G401 (cell line): ENCODE measurements around the gene SRSF1. TPM values are rescaled to one million over a fixed set of nuclear protein-coding genes. Genes with fewer than 3 reads are reported as not detected.
A peak's percentile ranks its signal among the peaks of the same experiment; 100 is the strongest.
"Not testable (repeated sequence)": the region's sequence is repeated elsewhere in the genome, so short reads cannot be mapped to it uniquely, and the experiment has no call there.

Source experiments
- DNase-seq: peaks from one replicate; pipeline ENCODE4 v3.0.0-alpha.2; 2015; ENCODE audit warnings: low spot score
- in situ Hi-C: cut with HindIII; loops from 2 replicates; pipeline ENCODE4 v1.10.0; 2016; ENCODE audit warnings: low sequenced_read_pairs, mixed read lengths
- total RNA-seq: library from RNA; depleted of rRNA; stranded (reverse); fragments of >200 nt; shearing (Covaris generic); gene quantifications from 2 replicates; pipeline ENCODE4 v1.2.3, GENCODE V29; 2014

The SRSF1 gene
- total RNA-seq, 1 experiment from 2014 or later, result 585 TPM

- DNase-seq, result no peak
- in situ Hi-C loops, result no loop called here
These were observed 32.0 kb downstream of the SRSF1 start for GRCh38 chr17:57975044-57975443.

- DNase-seq, in situ Hi-C loops: not testable (repeated sequence)
These were observed 32.8 kb downstream of the SRSF1 start for GRCh38 chr17:57974053-57974824.

- in situ Hi-C loops, result no loop called here
- DNase-seq, result no peak
These were observed 34.9 kb downstream of the SRSF1 start for GRCh38 chr17:57972151-57972550.

- in situ Hi-C loops, result no loop called here
These were observed 35.5 kb downstream of the SRSF1 start for GRCh38 chr17:57971572-57971971.

GRCh38 chr17:57970710-57971109 lies 36.3 kb downstream of the SRSF1 start:
- no peak for DNase-seq
- in situ Hi-C loops, result no loop called here

More at GRCh38 chr17:57971572-57971971, 35.5 kb downstream of the SRSF1 start:
- no peak for DNase-seq

GRCh38 chr17:57968456-57968855 lies 38.6 kb downstream of the SRSF1 start:
- in situ Hi-C loops, result no loop called here
- DNase-seq, result no peak

GRCh38 chr17:57966875-57967274 lies 40.2 kb downstream of the SRSF1 start:
- in situ Hi-C loops, result no loop called here
- no peak for DNase-seq

- DNase-seq, result no peak
- in situ Hi-C loops, result no loop called here
These were observed 40.8 kb downstream of the SRSF1 start for GRCh38 chr17:57966246-57966645.

GRCh38 chr17:57965521-57966160 lies 41.4 kb downstream of the SRSF1 start:
- in situ Hi-C loops, result no loop called here
- DNase-seq, result no peak

GRCh38 chr17:57963149-57963511 lies 43.9 kb downstream of the SRSF1 start:
- in situ Hi-C loops, result no loop called here

GRCh38 chr17:57962279-57963148 lies 44.5 kb downstream of the SRSF1 start:
- in situ Hi-C loops, result no loop called here
- no peak for DNase-seq

More at GRCh38 chr17:57963149-57963511, 43.9 kb downstream of the SRSF1 start:
- DNase-seq, result no peak

- no peak for DNase-seq
These were observed 47.1 kb downstream of the SRSF1 start for GRCh38 chr17:57959929-57960328.

GRCh38 chr17:57958391-57958790 lies 48.7 kb downstream of the SRSF1 start:
- DNase-seq, in situ Hi-C loops: not testable (repeated sequence)

More at GRCh38 chr17:57959929-57960328, 47.1 kb downstream of the SRSF1 start:
- in situ Hi-C loops, result no loop called here

- no peak for DNase-seq
- in situ Hi-C loops, result no loop called here
These were observed 49.2 kb downstream of the SRSF1 start for GRCh38 chr17:57957886-57958285.

GRCh38 chr17:57957120-57957850 lies 49.8 kb downstream of the SRSF1 start:
- no peak for DNase-seq
- in situ Hi-C loops, result no loop called here

- in situ Hi-C loops, result no loop called here
- peak; percentile 36 for DNase-seq
These were observed 50.5 kb downstream of the SRSF1 start for GRCh38 chr17:57956291-57957119.

GRCh38 chr17:57955183-57955931 lies 51.7 kb downstream of the SRSF1 start, which contains the start of gene CUEDC1:
Gene CUEDC1 (minus strand): TSS chr17:57955412. CDS start chr17:57885564, 69,848 bp downstream.
- DNase-seq, result peak; percentile 53
- in situ Hi-C loops, result no loop called here
